HG02610 (cell line): ENCODE measurements around the gene GRHL3.
A peak's percentile ranks its signal among the peaks of the same experiment; 100 is the strongest.
"Not testable (repeated sequence)": the region's sequence is repeated elsewhere in the genome, so short reads cannot be mapped to it uniquely, and the experiment has no call there.

Experiments
- ATAC-seq: cut with Tn5 transposase; IDR thresholded peaks from one replicate; pipeline ENCODE4 v1.9.1; 2021; ENCODE audit warnings: mild to moderate bottlenecking, moderate library complexity; ENCODE audit not compliant: unreplicated experiment

Gene GRHL3

GRCh38 chr1:24319312-24319863, at the start of gene GRHL3:
GRHL3 (plus strand) TSS chr1:24319357; CDS start chr1:24319552, 195 bp downstream.
- no peak for ATAC-seq

DNA sequence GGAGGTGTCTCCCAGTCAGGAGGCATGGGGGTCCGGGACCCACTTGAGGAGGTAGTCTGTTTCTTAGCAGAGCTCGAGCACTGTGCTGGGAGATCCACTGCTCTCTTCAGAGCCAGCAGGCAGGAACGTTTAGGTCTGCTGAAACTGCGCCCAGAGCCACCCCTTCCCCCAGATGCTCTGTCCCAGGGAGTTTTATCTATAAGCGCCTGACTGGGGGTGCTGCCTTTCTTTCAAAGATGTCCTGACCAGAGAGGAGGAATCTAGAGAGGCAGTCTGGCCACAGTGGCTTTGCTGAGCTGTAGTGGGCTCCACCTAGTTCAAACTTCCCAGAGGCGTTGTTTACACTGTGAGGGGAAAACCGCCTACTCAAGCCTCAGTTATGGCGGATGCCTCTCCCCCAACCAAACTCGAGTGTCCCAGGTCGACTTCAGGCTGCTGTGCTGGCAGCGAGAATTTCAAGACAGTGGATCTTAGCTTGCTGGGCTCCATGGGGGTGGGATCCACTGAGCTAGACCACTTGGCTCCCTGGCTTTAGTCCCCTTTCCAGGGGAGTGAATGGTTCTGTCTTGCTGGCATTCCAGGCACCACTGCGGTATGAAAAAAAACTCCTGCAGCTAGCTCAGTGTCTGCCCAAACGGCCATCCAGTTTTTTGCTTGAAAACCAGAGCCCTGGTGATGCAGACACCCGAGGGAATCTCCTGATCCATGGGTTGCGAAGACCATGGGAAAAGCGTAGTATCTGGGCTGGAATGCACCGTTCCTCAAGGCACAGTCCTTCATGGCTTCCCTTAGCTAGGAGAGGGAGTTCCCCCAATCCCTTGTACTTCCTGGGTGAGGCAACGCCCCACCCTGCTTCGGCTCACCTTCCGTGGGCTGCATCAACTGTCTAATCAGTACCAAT, 44.7 kb upstream of the GRHL3 start:
- ATAC-seq, result not testable (repeated sequence)

DNA sequence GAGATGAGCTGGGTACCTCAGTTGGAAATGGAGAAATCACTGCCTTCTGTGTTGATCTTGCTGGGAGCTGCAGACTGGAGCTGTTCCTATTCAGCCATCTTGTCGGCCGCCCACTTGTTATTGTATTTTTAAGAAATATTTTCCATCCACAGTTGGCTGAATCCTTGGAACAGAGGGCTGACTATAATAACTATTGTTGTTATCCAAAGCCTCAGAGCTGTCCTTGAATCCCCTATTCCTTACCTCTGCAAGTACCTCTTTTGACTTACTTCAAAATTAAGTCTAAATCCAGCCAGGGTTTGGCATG, 44.1 kb upstream of the GRHL3 start:
- ATAC-seq, result no peak

- ATAC-seq, result no peak
Measured at GRCh38 chr1:24275510-24275909, 43.6 kb upstream of the GRHL3 start.

DNA sequence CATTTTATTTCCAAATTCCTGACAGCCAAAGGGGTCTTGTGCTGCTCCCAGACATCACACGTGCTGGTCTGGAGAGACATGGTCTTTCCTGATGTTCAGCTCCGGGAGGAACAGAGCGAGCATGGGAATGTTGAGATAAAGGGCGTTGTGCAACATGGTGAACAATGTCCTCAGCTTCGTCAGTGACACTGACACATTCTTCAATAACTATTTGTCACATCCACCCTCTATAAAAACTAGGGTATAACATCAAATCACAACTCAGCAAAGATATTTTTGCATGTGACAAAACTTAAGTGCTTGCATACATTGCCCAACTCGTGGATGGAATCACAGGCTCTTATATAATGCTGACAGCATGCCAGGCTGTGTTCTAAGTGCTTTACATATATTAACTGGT, 42.4 kb upstream of the GRHL3 start:
- ATAC-seq, result no peak

- peak; percentile 79 for ATAC-seq
Measured at GRCh38 chr1:24277420-24278169, 41.6 kb upstream of the GRHL3 start.

- no peak for ATAC-seq
Measured at GRCh38 chr1:24278726-24279125, 40.4 kb upstream of the GRHL3 start.

- no peak for ATAC-seq
Measured at GRCh38 chr1:24279590-24280232, 39.4 kb upstream of the GRHL3 start.

DNA sequence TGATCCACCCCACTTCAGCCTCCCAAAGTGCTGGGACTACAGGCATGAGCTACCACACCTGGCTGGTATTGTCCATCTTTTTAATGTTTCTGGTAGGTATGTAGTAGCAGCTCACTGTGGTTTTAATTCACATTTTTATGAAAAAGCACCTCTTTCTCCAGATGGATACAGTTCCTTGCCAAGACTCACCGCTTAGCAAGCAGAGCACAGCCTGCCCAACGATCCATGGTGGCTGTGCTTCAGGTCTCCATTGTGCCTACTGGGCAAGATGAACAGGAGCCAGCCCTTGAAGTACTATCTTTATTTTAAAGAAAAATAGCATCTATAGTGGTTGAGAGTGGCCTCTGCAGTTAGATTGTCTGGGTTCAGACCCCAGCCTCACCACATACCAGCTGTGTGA, 37.6 kb upstream of the GRHL3 start:
- no peak for ATAC-seq

- ATAC-seq, result no peak
Measured at GRCh38 chr1:24282491-24282890, 36.7 kb upstream of the GRHL3 start.

GRCh38 chr1:24283326-24284155, 35.6 kb upstream of the GRHL3 start:
- no peak for ATAC-seq

DNA sequence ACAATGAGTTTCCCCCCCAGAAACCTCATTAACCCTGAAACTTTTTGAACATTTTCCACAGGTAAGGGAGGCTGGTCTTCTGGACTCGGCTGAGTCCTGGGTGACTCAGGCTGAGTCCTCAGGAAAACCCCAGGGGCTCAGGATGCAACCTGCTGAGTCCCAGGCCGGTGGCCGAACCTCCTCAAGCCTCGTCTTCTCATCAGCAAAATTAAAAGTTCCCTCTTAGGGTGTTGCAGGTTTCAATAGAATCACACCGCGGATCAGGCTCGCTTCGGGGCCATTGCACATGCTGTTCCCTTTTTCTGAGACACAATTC, 35.0 kb upstream of the GRHL3 start:
- ATAC-seq, result no peak

- ATAC-seq, result no peak
Measured at GRCh38 chr1:24285231-24285630, 33.9 kb upstream of the GRHL3 start.

GRCh38 chr1:24286246-24287010, 32.7 kb upstream of the GRHL3 start:
- no peak for ATAC-seq

- ATAC-seq, result not testable (repeated sequence)
Measured at GRCh38 chr1:24287779-24288178, 31.4 kb upstream of the GRHL3 start.

GRCh38 chr1:24288479-24288878, 30.7 kb upstream of the GRHL3 start:
- ATAC-seq, result no peak

DNA sequence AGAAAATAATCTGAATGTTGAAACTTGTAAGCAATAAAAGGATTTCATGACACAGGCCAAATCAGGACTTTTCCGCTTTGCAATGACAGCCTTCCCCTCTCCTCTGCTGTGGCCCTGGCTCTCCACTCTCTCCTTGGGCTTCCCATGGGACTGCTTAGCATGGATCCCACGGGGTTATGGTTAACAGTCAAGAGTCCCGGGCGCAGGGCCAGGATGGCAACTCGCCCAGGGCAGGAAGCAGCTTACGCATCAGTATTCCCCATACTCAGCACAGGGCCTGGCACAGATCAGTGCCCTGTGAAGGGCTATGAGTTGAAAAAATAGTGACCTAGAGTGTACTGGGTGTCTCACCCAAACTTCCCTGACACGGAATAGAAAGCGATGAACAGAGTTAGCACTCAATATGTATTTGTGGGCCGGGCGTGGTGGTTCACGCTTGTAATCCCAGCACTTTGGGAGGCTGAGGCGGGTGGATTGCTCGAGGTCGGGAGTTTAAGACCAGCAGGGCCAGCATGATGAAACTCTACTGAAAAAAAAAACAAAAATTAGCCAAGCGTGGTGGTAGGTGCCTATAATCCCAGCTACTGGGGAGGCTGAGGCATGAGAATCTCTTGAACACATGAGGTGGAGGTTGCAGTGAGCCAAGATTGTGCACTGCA, 29.1 kb upstream of the GRHL3 start:
- no peak for ATAC-seq

GRCh38 chr1:24290933-24291487, 28.1 kb upstream of the GRHL3 start:
- no peak for ATAC-seq

GRCh38 chr1:24292103-24292502, 27.1 kb upstream of the GRHL3 start:
- no peak for ATAC-seq
